GM23338 (cell line): ENCODE measurements around the gene HMCN2. TPM values are rescaled to one million over a fixed set of nuclear protein-coding genes. Genes with fewer than 3 reads are reported as not detected.

Source experiments
- ATAC-seq: fragments of 200-7000 bp; cut with Tn5 transposase; 3 replicates; pipeline ENCODE4 v1.9.1; 2020
- DNase-seq: peaks from one replicate; pipeline ENCODE4 v3.0.0-alpha.2; 2015; ENCODE audit warnings: low spot score
- H2AFZ ChIP-seq: fragments of 200-600 bp; sonication (generic); 2 replicates; pipeline ENCODE4 v1.8.0; 2016; ENCODE audit warnings: antibody characterized with exemption, mild to moderate bottlenecking, moderate library complexity
- H3F3A ChIP-seq: fragments of 200-600 bp; sonication (generic); replicated peaks from 2 replicates; pipeline ENCODE4 v1.8.0; 2017; ENCODE audit warnings: antibody characterized with exemption, mixed run types, low read depth
- H3K27ac ChIP-seq: fragments of 200-600 bp; sonication (generic); 2 replicates; pipeline ENCODE4 v1.6.1; 2016; ENCODE audit warnings: low read depth
- H3K27me3 ChIP-seq: fragments of 200-600 bp; sonication (generic); 2 replicates; pipeline ENCODE4 v1.8.0; 2016; ENCODE audit warnings: mild to moderate bottlenecking, mixed run types, moderate library complexity; ENCODE audit not compliant: insufficient read depth
- H3K36me3 ChIP-seq: fragments of 200-600 bp; sonication (generic); 2 replicates; pipeline ENCODE4 v1.8.0; 2016; ENCODE audit warnings: mild to moderate bottlenecking; ENCODE audit not compliant: insufficient read depth
- H3K4me1 ChIP-seq: fragments of 200-600 bp; sonication (generic); 2 replicates; pipeline ENCODE4 v1.8.0; 2016; ENCODE audit warnings: mild to moderate bottlenecking, moderate library complexity; ENCODE audit not compliant: insufficient read depth
- H3K4me2 ChIP-seq: fragments of 200-600 bp; sonication (generic); 2 replicates; pipeline ENCODE4 v1.7.1; 2017; ENCODE audit warnings: mixed run types
- H3K4me3 ChIP-seq: fragments of 200-600 bp; sonication (generic); 2 replicates; pipeline ENCODE4 v1.6.1; 2016; ENCODE audit warnings: mixed run types
- H3K79me2 ChIP-seq: fragments of 200-600 bp; sonication (generic); replicated peaks from 2 replicates; pipeline ENCODE4 v1.8.0; 2017; ENCODE audit warnings: mild to moderate bottlenecking; ENCODE audit not compliant: insufficient read depth
- H3K9me2 ChIP-seq: fragments of 200-600 bp; sonication (generic); 2 replicates; pipeline ENCODE4 v1.8.0; 2017; ENCODE audit not compliant: insufficient read depth
- H4K20me1 ChIP-seq: fragments of 200-600 bp; sonication (generic); replicated peaks from 2 replicates; pipeline ENCODE4 v1.8.0; 2017; ENCODE audit warnings: mild to moderate bottlenecking; ENCODE audit not compliant: insufficient read depth
- H3K27ac Mint-ChIP-seq: 2 replicates; pipeline ENCODE4 v1.8.0; 2020; ENCODE audit warnings: inconsistent platforms, mild to moderate bottlenecking, moderate library complexity, mixed read lengths
- H3K27me3 Mint-ChIP-seq: 3 replicates; pipeline ENCODE4 v1.8.0; 2022; ENCODE audit warnings: low read depth, mild to moderate bottlenecking, moderate library complexity, mixed read lengths, inconsistent platforms; ENCODE audit not compliant: insufficient read depth, poor library complexity
- H3K36me3 Mint-ChIP-seq: 3 replicates; pipeline ENCODE4 v1.8.0; 2021; ENCODE audit warnings: low read depth, mild to moderate bottlenecking, inconsistent platforms, moderate library complexity, mixed read lengths
- H3K4me1 Mint-ChIP-seq: 3 replicates; pipeline ENCODE4 v1.8.0; 2020; ENCODE audit warnings: mild to moderate bottlenecking, inconsistent platforms, mixed read lengths
- H3K4me3 Mint-ChIP-seq: 3 replicates; pipeline ENCODE4 v1.8.0; 2021; ENCODE audit warnings: moderate library complexity, mild to moderate bottlenecking, inconsistent platforms, mixed read lengths
- H3K9me3 Mint-ChIP-seq: 3 replicates; pipeline ENCODE4 v1.8.0; 2020; ENCODE audit warnings: moderate library complexity, mild to moderate bottlenecking, inconsistent platforms, mixed read lengths
- EZH2phosphoT487 ChIP-seq: fragments of 200-600 bp; sonication (generic); IDR thresholded peaks from one replicate; pipeline ENCODE4 v1.8.1; 2018; ENCODE audit warnings: antibody characterized with exemption; ENCODE audit not compliant: unreplicated experiment
- JUNB ChIP-seq: IDR thresholded peaks from one replicate; pipeline ENCODE4 v1.6.1; 2016; ENCODE audit warnings: antibody characterized with exemption; ENCODE audit not compliant: unreplicated experiment
- STAT1 ChIP-seq: IDR thresholded peaks from one replicate; pipeline ENCODE4 v1.6.1; 2016; ENCODE audit warnings: antibody characterized with exemption; ENCODE audit not compliant: unreplicated experiment
- polyA plus RNA-seq: library from polyadenylated mRNA; unstranded; fragments of >200 nt; fragmentation: Nextera tagmentation; extraction: Ambion mirVana; gene quantifications from 2 replicates; pipeline ENCODE4 v1.2.1, GENCODE V29; 2016
- total RNA-seq: library from RNA; depleted of rRNA; stranded (reverse); fragments of >200 nt; shearing (Covaris generic); gene quantifications from 2 replicates; pipeline ENCODE4 v1.2.3, GENCODE V29; 2014
- TF ChIP-seq, protein P1 (sequence below): fragments of 250-450 bp; sonication (Bioruptor Pico); IDR thresholded peaks from 2 replicates; pipeline ENCODE4 v1.5.0; 2020; ENCODE audit warnings: mild to moderate bottlenecking, moderate library complexity

HMCN2 gene
- total and polyA plus RNA-seq, 2 experiments from 2014 or later: 1.3 to 4.7 TPM

DNA sequence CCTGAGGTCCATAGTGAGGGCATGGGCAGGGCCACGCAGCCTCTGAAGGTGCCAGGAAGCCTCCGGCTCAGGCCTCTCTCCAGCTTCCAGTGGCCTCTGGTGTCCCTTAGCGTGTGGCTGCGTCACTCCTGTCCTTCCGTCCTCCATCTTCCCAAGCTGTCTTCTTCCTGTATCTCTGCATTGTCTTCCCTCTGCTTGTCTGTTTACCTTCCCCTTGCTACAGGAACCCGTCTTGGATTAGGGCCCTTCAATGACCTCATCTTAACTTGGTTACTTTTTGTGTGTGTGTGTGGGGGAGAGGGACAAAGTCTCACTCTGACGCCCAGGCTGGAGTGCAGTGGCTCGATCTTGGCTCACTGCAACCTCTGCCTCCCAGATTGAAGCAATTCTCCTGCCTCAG is 193.6 kb downstream of the HMCN2 start:
- Histone ChIP-seq H3K4me3 (no peak overlapping the region), H3K36me3 (no peaks in the 10 kb centered on the region), H2AFZ (no peak overlapping the region), H3F3A (no peaks in the 10 kb centered on the region), H4K20me1 (no peaks in the 10 kb centered on the region), H3K4me1 (no peaks in the 10 kb centered on the region), H3K4me2 (no peak overlapping the region), H3K79me2 (no peaks in the 10 kb centered on the region), H3K9me2 (no peaks in the 10 kb centered on the region), H3K27me3 (no peaks in the 10 kb centered on the region), H3K27ac (no peak overlapping the region)
- Mint-ChIP-seq H3K4me1 (no peaks in the 10 kb centered on the region), H3K27ac (no peak overlapping the region), H3K27me3 (peaks cover 9% of the 10 kb centered on the region), H3K4me3 (no peak overlapping the region), H3K9me3 (no peaks in the 10 kb centered on the region), H3K36me3 (peaks cover 27% of the 10 kb centered on the region; the same call in 2 of the 3 replicates)
- TF ChIP-seq EZH2phosphoT487 (no peak), STAT1 (no peak)
- ATAC-seq: no peak
- DNase-seq: no peak

DNA sequence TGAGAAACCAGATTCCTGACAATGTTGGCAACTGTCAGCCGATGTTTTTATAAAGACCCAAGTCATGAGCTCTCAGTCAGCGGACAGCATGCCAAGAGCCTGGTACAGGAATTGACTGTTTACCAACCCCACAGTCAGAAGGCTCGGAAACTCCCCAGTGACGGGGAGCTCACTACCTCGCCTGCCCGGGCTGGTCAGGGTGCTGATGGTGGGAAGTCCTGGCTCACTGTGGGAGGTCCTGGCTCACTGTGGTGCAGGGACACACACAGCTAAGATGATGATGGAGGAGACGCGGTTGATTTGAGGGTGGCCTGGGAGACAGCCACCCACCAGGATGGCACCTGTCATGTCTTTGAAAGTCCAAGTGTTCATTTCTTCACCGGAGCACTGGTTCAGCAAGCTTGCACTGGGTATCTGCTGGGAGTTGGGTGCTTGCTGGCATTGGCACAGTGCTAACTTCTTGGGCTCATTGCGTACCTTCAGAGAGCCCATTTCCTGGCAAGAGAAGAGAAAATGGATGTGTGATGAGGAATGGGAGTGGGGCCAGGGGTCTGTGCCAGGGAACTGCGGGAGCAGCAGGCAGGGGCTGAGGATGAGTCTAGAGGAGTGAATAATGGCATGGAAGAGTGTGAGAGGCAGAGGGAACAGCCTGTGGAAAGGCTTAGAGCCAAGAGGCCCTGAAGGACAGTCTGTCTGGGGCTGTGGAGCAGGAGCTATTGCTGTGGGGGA is 194.5 kb downstream of the HMCN2 start:
- Mint-ChIP-seq H3K4me3 (no peak overlapping the region; the same call in 2 of the 3 replicates), H3K27ac (no peak overlapping the region)

More for the DNA sequence above, 194.5 kb downstream of the HMCN2 start:
- no peak for ATAC-seq
- H3K27me3 Mint-ChIP-seq: peaks cover 12% of the 10 kb centered on the region
- Histone ChIP-seq H3K36me3 (no peaks in the 10 kb centered on the region), H3F3A (no peaks in the 10 kb centered on the region), H3K4me2 (no peak overlapping the region), H3K27me3 (no peaks in the 10 kb centered on the region), H3K4me3 (no peak overlapping the region), H3K27ac (no peak overlapping the region), H3K9me2 (no peaks in the 10 kb centered on the region), H4K20me1 (no peaks in the 10 kb centered on the region), H3K79me2 (no peaks in the 10 kb centered on the region), H2AFZ (no peak overlapping the region), H3K4me1 (no peaks in the 10 kb centered on the region)
- H3K9me3 Mint-ChIP-seq: no peaks in the 10 kb centered on the region
- no peaks in the 10 kb centered on the region; the same call in 2 of the 3 replicates for H3K4me1 Mint-ChIP-seq
- H3K36me3 Mint-ChIP-seq: peaks cover 29% of the 10 kb centered on the region
- TF ChIP-seq, protein P1, sequence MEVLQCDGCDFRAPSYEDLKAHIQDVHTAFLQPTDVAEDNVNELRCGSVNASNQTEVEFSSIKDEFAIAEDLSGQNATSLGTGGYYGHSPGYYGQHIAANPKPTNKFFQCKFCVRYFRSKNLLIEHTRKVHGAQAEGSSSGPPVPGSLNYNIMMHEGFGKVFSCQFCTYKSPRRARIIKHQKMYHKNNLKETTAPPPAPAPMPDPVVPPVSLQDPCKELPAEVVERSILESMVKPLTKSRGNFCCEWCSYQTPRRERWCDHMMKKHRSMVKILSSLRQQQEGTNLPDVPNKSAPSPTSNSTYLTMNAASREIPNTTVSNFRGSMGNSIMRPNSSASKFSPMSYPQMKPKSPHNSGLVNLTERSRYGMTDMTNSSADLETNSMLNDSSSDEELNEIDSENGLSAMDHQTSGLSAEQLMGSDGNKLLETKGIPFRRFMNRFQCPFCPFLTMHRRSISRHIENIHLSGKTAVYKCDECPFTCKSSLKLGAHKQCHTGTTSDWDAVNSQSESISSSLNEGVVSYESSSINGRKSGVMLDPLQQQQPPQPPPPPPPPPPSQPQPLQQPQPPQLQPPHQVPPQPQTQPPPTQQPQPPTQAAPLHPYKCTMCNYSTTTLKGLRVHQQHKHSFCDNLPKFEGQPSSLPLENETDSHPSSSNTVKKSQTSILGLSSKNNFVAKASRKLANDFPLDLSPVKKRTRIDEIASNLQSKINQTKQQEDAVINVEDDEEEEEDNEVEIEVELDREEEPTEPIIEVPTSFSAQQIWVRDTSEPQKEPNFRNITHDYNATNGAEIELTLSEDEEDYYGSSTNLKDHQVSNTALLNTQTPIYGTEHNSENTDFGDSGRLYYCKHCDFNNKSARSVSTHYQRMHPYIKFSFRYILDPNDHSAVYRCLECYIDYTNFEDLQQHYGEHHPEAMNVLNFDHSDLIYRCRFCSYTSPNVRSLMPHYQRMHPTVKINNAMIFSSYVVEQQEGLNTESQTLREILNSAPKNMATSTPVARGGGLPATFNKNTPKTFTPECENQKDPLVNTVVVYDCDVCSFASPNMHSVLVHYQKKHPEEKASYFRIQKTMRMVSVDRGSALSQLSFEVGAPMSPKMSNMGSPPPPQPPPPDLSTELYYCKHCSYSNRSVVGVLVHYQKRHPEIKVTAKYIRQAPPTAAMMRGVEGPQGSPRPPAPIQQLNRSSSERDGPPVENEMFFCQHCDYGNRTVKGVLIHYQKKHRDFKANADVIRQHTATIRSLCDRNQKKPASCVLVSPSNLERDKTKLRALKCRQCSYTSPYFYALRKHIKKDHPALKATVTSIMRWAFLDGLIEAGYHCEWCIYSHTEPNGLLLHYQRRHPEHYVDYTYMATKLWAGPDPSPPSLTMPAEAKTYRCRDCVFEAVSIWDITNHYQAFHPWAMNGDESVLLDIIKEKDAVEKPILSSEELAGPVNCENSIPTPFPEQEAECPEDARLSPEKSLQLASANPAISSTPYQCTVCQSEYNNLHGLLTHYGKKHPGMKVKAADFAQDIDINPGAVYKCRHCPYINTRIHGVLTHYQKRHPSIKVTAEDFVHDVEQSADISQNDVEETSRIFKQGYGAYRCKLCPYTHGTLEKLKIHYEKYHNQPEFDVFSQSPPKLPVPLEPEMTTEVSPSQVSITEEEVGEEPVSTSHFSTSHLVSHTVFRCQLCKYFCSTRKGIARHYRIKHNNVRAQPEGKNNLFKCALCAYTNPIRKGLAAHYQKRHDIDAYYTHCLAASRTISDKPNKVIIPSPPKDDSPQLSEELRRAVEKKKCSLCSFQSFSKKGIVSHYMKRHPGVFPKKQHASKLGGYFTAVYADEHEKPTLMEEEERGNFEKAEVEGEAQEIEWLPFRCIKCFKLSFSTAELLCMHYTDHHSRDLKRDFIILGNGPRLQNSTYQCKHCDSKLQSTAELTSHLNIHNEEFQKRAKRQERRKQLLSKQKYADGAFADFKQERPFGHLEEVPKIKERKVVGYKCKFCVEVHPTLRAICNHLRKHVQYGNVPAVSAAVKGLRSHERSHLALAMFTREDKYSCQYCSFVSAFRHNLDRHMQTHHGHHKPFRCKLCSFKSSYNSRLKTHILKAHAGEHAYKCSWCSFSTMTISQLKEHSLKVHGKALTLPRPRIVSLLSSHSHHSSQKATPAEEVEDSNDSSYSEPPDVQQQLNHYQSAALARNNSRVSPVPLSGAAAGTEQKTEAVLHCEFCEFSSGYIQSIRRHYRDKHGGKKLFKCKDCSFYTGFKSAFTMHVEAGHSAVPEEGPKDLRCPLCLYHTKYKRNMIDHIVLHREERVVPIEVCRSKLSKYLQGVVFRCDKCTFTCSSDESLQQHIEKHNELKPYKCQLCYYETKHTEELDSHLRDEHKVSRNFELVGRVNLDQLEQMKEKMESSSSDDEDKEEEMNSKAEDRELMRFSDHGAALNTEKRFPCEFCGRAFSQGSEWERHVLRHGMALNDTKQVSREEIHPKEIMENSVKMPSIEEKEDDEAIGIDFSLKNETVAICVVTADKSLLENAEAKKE (CRISPR knock-in tag): no peak
- TF ChIP-seq JUNB: no peak
- no peak for DNase-seq
